GM08714 (cell line): ENCODE data around the gene CXCL5.
"Not testable (repeated sequence)": the region's sequence is repeated elsewhere in the genome, so short reads cannot be mapped to it uniquely, and the experiment has no call there.

ENCODE experiments used
- H3K4me3 ChIP-seq: fragments of 200-500 bp; sonication (Bioruptor generic); 2 replicates; pipeline ENCODE4 v1.5.1; 2014; ENCODE audit warnings: mild to moderate bottlenecking, low read length, inconsistent platforms
- ZNF274 ChIP-seq: IDR thresholded peaks from 2 replicates; pipeline ENCODE4 v1.6.1; 2012; ENCODE audit warnings: mild to moderate bottlenecking, low read depth, low read length

Gene CXCL5

DNA sequence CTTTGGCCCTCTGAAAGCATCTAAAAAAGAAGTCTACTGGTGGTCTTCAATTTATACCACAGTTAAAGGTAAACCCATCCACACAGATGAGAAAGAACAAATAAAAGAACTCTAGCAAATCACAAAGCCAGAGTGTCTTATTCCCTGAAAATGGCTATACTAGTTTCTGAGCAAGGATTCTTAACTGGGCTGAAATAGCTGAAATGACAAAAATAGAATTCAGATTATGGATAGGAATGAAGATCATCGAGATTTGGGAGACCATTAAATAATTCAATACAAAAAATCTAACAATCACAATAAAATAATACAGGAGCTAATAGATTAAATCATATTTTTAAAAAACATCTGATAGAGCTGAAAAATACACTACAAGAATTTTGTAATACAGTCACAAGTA is 28.5 kb downstream of the CXCL5 start:
- H3K4me3 ChIP-seq: no peak overlapping the region
- TF ChIP-seq ZNF274: no peak

DNA sequence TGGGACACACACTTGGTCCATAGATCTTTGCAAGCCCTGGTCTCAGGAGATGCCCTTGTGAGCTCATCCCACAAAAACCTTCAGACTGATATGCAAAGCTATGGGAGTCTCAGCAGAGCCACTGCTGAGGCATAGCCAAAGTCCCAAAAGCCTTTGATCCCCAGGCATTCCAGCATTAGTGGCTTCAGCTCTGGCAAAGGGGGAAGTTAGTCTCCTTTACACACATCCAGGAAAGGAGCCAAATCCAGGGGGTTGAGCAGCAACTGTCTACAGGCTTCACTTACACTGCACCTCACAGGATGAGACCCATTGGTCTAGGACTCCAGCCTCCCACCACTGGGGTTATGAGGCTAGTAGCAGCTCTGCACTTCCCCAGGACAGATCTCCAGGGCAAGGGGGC is 30.6 kb downstream of the CXCL5 start:
- TF ChIP-seq ZNF274: no peak
- no peak overlapping the region for H3K4me3 ChIP-seq

DNA sequence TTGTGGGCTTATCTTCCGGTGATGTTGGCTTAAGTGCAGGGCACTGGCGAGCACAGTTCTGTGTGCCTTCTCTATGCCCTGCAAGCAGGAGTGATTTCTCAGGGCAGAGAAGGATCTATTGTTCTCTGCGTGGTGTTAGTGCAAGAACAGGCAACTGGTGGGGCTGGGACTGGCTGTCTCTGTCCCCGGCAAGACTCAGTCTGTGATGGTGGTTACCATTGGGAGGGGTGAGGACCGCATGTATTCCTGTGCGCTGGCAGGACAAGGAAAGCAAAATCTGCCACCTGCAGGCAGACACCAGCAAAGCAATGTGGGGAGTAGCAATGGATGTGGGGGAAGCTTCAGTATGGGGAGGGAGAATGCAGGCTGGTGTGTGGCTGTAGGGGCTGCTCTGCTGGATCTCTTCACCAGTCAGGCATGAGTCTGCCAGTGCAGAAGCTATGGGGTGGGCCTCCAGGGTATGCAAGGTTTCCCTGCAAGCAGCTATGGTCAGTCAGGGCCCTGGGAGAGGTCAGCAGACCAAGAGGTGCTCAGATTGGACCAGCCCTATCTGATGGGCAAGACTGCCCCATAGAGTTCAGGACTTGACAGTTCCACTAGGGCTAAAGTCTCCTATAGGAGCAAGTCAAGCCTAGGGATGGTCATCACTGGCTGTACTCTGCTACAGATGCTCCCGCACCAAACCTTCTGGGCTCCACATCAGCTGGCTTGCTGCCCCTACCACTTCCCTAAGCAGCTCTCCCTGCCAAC is 33.4 kb downstream of the CXCL5 start:
- no peak for TF ChIP-seq ZNF274
- no peak overlapping the region for H3K4me3 ChIP-seq

DNA sequence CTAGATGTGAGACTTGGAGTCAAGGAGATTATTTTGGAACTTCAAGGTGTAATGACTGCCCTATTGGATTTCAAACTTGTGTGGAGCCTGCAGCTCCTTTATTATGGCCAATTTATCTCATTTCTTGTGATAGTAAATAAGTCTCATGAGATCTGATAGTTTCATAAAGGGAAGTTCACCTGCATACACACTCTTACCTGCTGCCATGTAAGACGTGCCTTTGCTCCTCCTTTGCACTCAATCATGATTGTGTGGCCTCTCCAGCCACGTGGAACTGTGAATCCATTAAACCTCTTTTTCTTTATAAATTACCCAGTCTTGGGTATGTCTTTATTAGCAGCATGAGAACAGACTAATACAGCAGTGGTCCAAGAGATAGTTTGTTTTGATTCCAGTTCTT is 35.8 kb downstream of the CXCL5 start:
- TF ChIP-seq ZNF274: no peak
- no peak overlapping the region for H3K4me3 ChIP-seq

DNA sequence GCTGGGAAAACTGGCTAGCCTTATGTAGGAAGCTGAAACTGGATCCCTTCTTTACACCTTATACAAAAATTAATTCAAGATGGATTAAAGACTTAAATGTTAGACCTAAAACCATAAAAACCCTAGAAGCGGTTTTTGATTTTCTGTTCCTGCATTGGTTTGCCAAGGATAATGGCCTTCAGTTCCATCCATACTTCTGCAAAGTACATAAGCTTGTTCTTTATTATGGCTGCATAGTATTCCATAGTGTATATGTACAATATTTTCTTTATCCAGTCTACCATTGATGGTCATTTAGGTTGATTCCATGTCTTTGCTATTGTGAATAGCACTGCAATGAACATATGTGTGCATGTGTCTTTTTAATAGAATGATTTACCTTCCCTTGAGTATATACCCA is 39.4 kb downstream of the CXCL5 start:
- H3K4me3 ChIP-seq: not testable (repeated sequence)

DNA sequence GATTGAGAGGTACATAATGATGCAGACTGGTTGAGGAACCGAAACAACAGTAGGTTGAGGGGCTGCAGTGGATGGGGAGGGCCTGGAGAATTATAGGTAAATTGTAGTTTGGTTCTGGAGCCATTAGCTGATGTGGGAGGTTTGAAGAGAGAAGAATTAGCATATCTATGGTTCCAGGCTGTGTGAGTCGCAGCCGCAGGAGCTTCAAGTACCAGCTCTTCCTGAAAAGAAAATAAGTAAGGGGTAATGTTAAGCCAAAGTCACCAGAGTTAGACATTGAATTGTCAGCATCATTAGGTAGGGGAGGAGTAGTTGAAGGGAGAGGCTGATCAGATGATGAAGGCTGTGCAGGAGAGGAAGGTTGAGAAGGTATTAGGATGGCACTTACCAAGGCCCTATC is 46.1 kb downstream of the CXCL5 start:
- no peak overlapping the region for H3K4me3 ChIP-seq
- no peak for TF ChIP-seq ZNF274

DNA sequence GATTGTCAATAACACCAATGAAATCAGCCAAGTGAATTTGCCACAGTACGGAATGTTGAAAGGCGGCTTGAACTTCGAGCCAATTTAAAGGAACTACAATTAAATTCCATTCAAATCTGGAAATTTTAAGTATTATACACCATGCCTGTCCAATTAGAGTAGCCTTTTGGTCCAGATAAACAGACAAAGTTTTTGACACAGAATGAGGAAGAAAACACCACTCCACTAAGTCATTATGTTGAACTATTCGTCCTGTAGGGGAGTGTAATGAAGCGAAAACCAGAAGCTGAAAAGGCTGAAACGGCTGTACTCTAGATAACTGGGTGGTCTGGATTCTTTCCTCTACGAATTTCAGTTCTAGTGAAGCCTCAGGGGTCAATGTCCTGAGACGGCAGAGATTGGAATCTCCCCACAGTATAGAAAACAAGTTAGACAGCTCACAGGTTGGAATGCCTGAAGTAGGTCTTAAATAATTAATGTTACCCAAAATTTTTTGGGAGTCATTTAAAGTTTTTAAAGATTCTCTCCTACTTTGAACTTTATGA is 48.0 kb downstream of the CXCL5 start:
- H3K4me3 ChIP-seq: not testable (repeated sequence)

DNA sequence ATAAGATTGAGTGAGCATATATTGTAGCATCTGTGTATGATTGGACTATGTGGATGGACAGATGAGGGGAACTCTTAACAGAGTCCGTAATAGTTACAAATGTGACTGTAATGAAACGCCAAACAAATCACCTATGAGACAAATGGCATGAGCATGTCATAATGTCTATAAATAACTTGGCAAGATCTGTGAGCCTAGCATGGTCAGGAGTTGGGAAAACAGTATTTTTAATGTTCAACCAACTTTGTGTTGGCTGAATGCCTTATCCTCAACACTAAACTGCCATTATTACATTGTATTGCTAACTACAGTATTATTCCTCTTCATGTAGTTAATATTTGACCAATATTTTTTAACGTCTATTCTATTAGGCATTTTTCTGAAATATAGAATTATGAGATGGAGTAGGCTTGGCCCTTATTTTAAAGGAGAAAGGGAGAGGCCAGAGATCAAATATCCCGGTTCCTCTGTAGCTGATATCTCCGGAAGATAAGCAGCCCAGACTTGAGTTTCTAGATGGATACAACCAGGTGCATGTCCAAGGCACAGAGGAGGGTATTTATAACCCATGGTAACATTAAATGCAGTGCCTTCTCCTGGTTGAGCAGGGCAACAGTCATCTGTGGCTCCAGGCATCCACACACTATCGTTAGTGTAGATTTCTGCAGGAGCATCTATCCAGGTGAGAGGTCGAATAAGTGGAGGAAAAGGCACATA is 49.3 kb downstream of the CXCL5 start:
- TF ChIP-seq ZNF274: no peak
- no peak overlapping the region for H3K4me3 ChIP-seq

DNA sequence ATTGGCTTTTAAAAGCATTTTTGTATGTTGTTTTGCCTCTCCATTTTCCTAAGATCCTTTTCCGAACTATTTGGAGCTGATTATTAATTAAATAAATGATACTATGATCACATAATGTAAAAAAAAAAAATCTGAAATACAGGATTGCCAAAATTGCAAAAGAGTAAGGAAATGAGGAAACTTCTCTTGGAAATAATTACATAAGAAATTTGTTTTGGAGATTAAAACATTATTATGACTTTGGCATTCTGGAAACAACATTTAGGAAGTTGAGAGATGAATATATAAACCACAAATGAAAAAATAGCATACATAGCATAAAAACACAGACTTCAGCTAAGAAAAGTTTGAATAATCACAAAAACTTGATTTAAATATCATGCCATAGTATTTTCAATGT is 50.2 kb downstream of the CXCL5 start:
- TF ChIP-seq ZNF274: no peak
- no peak overlapping the region for H3K4me3 ChIP-seq

DNA sequence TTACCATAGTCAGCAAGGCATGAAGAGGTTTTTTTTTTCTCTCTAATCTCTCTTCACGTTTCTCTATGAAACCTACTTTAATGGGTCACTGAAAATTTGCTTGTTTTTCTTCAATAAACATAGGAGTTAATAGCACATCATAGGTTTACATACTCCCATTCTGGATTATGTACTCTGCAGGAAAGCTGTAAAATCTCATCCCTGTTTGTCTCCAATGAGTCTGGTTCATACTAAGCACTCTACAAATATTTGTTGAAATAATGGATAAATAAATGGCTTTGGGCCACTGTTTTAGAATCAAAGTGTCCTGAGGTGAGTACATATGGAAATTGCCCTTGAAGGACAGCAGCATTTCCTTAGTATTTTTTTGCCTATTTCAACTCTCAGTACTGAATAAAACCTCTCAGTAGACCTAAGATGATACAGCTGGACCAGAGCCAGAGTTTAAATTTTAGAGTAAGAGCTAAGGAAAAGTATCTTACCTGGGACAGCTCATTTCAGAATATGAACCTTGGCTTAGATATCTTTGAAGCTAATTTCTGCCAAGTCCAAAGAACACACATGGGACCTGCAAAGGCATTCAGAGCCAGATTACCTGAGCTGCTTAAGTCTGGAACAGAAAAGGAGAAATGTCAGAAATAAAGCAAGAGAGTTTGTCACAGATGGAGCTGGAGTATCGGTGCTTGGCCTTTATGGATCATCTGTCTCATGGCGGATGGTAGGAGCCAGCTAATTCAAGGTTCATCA is 51.1 kb downstream of the CXCL5 start:
- H3K4me3 ChIP-seq: no peak overlapping the region
- no peak for TF ChIP-seq ZNF274

DNA sequence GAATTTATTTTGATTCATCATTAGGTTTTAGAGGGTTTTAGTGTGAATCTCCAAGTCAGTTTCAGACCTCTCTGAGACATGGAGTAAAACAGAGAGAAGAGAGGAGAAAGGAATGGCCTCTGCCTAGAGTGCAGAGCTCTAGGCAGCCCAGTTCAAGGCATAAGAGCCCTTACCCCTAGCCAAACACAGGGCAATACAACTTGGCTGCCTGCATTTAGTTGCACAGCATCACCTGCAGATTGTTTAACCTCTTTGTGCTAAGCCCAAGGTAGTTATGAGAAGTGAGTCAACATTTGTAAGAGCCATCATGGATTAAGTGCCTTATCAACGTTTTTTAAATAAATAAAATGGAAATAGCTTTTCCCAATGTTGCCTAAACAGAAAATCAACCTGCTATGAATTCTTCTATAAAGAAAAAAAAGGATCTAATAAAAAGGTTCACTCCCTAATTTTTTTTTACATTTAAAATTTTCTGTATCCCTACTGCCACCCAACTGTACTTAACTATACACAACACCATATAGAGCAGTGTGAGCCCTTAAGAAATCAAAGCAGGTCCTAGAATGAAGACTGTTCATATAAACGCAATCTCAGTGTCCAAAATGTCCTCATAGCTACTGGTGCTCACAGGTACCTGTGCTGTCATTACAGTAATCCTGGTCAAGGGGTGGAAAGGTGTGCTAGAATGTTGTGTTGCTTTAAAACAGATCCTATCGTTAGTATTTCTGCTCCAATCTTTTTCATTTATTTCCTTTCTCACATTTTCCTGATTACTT is 52.6 kb downstream of the CXCL5 start:
- TF ChIP-seq ZNF274: no peak
- no peak overlapping the region for H3K4me3 ChIP-seq
